ENCODE results near the gene KCNQ2. TPM values are rescaled to one million over a fixed set of nuclear protein-coding genes. Genes with fewer than 3 reads are reported as not detected.

Gene KCNQ2
- total and polyA plus RNA-seq, 8 donors = 0.03 to 2.2 (median 0.25) TPM; not detected in 5

DNA sequence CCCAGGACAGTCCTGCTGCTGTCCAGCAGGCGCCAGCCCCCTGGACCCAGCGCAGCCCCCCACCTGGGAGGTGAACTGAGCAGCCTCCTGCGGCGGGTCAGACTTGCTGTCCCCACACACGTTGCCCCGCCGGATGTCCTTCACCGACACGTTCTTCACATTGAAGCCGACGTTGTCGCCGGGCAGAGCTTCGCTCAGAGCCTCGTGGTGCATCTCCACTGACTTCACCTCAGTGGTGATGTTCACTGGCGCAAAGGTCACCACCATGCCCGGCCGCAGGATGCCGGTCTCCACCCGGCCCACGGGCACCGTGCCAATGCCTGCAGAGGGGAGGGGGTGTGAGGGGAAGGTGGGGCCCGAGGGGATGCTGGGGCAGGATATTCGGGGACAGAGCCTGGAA is 18.0 kb upstream of the KCNQ2 start:
- H3K36me3 ChIP-seq = peaks cover 0 to 4% (median 0%) of the 10 kb centered on the region in 4 donors
- peaks cover 0 to 12% (median 4%) of the 10 kb centered on the region in 4 donors for H3K4me1 ChIP-seq
- H3K27ac ChIP-seq = no peak overlapping the region
- H3K27me3 ChIP-seq = peaks cover 9 to 77% (median 25%) of the 10 kb centered on the region in 3 donors
- WGBS, 5 donors = 72 to 79% (median 78%) methylated on average over 22 to 24 of the region's 24 CpGs
- no peak overlapping the region for H3K4me3 ChIP-seq
- H3K9me3 ChIP-seq = peaks cover 0 to 6% (median 5%) of the 10 kb centered on the region in 4 donors
- intact Hi-C loops (cut with DNase I; ENCODE audit: low total_unique reads) = no loop called here
- no peak for DNase-seq
- TF ChIP-seq POLR2AphosphoS5 (IDR thresholded peaks at IDR 0.05) = no peak
- TF ChIP-seq, protein P1, sequence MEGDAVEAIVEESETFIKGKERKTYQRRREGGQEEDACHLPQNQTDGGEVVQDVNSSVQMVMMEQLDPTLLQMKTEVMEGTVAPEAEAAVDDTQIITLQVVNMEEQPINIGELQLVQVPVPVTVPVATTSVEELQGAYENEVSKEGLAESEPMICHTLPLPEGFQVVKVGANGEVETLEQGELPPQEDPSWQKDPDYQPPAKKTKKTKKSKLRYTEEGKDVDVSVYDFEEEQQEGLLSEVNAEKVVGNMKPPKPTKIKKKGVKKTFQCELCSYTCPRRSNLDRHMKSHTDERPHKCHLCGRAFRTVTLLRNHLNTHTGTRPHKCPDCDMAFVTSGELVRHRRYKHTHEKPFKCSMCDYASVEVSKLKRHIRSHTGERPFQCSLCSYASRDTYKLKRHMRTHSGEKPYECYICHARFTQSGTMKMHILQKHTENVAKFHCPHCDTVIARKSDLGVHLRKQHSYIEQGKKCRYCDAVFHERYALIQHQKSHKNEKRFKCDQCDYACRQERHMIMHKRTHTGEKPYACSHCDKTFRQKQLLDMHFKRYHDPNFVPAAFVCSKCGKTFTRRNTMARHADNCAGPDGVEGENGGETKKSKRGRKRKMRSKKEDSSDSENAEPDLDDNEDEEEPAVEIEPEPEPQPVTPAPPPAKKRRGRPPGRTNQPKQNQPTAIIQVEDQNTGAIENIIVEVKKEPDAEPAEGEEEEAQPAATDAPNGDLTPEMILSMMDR (IDR thresholded peaks at IDR 0.05) = no peak
- TF ChIP-seq EP300 (IDR thresholded peaks at IDR 0.05) = no peak

DNA sequence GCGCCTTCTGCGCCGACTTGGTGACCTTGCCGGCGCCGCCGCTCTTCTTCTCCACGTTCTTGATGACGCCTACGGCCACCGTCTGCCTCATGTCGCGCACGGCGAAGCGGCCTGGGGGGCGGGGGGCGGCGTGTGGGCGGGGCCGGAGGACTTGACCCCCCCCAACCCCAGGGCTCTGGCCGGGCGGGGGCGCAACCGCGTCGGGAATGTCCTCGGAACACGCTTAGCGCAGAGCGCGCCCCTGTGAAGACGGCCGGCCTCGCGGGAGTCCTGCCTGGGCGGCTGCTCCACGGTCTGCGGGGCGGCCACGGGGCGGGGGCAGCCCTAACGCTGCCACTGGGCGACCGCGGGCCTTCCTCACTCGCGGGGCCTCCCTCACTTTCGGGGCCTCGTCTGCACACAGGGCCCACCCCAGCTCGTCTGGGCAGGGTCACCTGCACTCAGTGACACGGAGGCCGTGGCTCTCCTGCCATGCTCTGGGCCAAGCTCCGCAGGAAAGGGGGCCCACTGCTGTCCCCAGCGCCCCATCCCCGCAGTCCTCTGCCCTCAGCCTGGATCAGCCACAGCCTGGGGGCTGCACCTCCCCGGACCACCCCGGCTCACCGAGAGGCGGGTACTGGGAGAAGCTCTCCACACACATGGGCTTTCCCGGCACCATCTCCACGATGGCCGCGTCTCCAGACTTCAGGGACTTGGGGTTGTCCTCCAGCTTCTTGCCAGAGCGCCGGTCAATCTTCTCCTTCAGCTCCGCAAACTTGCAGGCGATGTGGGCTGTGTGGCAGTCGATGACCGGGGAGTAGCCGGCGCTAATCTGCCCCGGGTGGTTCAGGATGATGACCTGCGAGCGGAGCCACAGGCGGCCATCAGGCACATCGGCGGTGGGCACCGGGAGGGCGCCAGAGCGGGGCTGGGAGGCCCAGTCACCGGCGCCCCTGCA is 16.1 kb upstream of the KCNQ2 start:
- no peak for DNase-seq
- TF ChIP-seq POLR2A (IDR thresholded peaks at IDR 0.05) (no peak), POLR2AphosphoS5 (IDR thresholded peaks at IDR 0.05) (no peak), EP300 (IDR thresholded peaks at IDR 0.05) (no peak)
- TF ChIP-seq, protein P1 (IDR thresholded peaks at IDR 0.05) = no peak
- H3K27me3 ChIP-seq = peaks cover 9 to 81% (median 39%) of the 10 kb centered on the region in 3 donors
- H3K27ac ChIP-seq = no peak overlapping the region
- H3K4me3 ChIP-seq = no peak overlapping the region
- 17 to 36% (median 21%) methylated on average over 10 to 83 of the region's 83 CpGs for WGBS, 5 donors
- intact Hi-C loops (cut with DNase I; ENCODE audit: low total_unique reads) = no loop called here
- peaks cover 0 to 4% (median 0%) of the 10 kb centered on the region in 4 donors for H3K36me3 ChIP-seq
- peaks cover 0 to 6% (median 5%) of the 10 kb centered on the region in 4 donors for H3K9me3 ChIP-seq
- H3K4me1 ChIP-seq = peaks cover 0 to 12% (median 4%) of the 10 kb centered on the region in 4 donors

DNA sequence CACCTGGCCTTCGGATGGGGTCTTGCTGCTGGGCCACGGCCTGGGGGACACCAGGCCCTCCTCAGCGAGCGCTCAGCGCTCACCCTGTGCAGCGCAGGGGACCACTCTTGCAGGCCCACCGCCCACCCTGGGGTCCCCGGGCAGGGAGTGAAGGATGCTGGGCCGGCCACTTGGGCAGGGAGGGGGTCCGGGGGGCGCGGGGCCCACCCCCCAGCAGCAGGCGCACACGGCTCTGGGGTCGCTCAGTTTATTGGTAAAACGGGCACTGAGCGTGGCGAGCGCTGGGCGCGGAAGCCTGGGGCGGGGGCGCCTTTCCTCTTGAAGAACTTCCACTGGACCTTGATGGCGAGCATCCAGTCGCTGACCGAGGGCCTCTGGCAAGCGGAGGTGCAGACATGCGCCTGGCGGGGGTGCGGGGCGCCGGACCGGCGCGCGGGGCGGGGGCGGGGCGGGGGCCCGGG is 15.4 kb upstream of the KCNQ2 start:
- H3K27me3 ChIP-seq = peaks cover 9 to 89% (median 45%) of the 10 kb centered on the region in 3 donors
- intact Hi-C loops (cut with DNase I; ENCODE audit: low total_unique reads) = no loop called here

DNA sequence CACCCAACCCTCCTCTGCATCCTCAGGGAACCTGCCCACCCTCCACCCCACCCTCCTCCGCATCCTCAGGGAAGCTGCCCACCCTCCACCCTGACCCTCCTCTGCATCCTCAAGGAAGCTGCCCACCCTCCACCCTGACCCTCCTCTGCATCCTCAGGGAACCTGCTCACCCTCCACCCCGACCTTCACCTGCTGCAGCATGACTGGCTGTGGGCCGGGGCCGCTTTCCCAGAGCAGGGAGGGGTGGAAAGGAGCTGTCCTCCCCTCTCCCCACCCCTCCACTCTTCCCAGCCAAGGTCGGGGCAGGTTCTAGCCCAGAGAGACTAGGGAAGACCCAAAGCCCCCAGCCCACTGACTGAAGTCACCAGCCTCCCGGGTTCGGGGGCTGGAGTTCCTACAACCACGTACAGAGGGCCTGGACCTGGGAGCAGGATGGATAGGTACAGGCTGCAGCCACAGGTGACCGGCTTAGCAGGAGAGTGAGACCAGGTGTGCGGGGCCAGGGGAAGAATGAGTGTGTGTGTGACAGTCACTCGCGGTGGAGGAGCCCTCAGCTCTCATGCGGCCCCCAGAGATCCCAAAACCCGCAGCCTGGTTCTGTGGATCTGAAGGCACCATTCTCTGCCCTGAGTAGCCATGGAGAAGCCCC is 14.8 kb upstream of the KCNQ2 start:
- Histone ChIP-seq H3K36me3 (peaks cover 0 to 4% (median 0%) of the 10 kb centered on the region in 4 donors), H3K4me3 (no peak overlapping the region), H3K4me1 (peaks cover 0 to 16% (median 7%) of the 10 kb centered on the region in 4 donors), H3K27ac (no peak overlapping the region), H3K27me3 (peaks cover 9 to 95% (median 51%) of the 10 kb centered on the region in 3 donors), H3K9me3 (peaks cover 0 to 6% (median 5%) of the 10 kb centered on the region in 4 donors)
- DNase-seq = no peak
- TF ChIP-seq POLR2A (IDR thresholded peaks at IDR 0.05) (no peak), EP300 (IDR thresholded peaks at IDR 0.05) (no peak), POLR2AphosphoS5 (IDR thresholded peaks at IDR 0.05) (no peak)
- TF ChIP-seq, protein P1 (IDR thresholded peaks at IDR 0.05) = no peak
- intact Hi-C loops (cut with DNase I; ENCODE audit: low total_unique reads) = no loop called here
- 33 to 53% (median 45%) methylated on average over 9 to 14 of the region's 14 CpGs for WGBS, 5 donors

More for the DNA sequence above, 15.4 kb upstream of the KCNQ2 start:
- Histone ChIP-seq H3K9me3 (peaks cover 0 to 6% (median 5%) of the 10 kb centered on the region in 4 donors), H3K4me3 (no peak overlapping the region), H3K36me3 (peaks cover 0 to 4% (median 0%) of the 10 kb centered on the region in 4 donors), H3K27ac (no peak overlapping the region), H3K4me1 (peaks cover 0 to 16% (median 7%) of the 10 kb centered on the region in 4 donors)
- TF ChIP-seq POLR2AphosphoS5 (IDR thresholded peaks at IDR 0.05) (no peak), POLR2A (IDR thresholded peaks at IDR 0.05) (no peak)
- DNase-seq = no peak
- WGBS, 5 donors = 16 to 30% (median 18%) methylated on average over 2 to 38 of the region's 40 CpGs

All from stomach (tissue), 9 donors.